Activated CD4-positive, alpha-beta memory T cell treated with anti-CD3 and anti-CD28 coated beads for 36 hours (primary cell): ENCODE results near the gene CRTAC1. TPM values are rescaled to one million over a fixed set of nuclear protein-coding genes. Genes with fewer than 3 reads are reported as not detected.

ENCODE experiments used
- CTCF ChIA-PET: fragments of 350-600 bp; sonication (Branson Sonifier 250); formaldehyde crosslinking; loops from one replicate; lab custom pipeline; 2021; ENCODE audit warnings: antibody characterized with exemption, inconsistent platforms; lab: Charles Lee
- POLR2A ChIA-PET: fragments of 350-600 bp; sonication (Branson Sonifier 250); formaldehyde crosslinking; loops from one replicate; lab custom pipeline; 2021; ENCODE audit warnings: antibody characterized with exemption; lab: Charles Lee
- DNase-seq: peaks from one replicate; pipeline ENCODE4 v3.0.0-alpha.2; 2020
- H3K27ac Mint-ChIP-seq: one replicate; pipeline ENCODE4 v1.8.0; 2021; ENCODE audit warnings: mixed read lengths
- H3K27me3 Mint-ChIP-seq: one replicate; pipeline ENCODE4 v1.8.0; 2021; ENCODE audit warnings: mixed read lengths
- H3K36me3 Mint-ChIP-seq: one replicate; pipeline ENCODE4 v1.8.0; 2021; ENCODE audit warnings: mixed read lengths
- H3K4me1 Mint-ChIP-seq: one replicate; pipeline ENCODE4 v1.8.0; 2021; ENCODE audit warnings: low read depth, mixed read lengths
- H3K4me3 Mint-ChIP-seq: one replicate; pipeline ENCODE4 v1.8.0; 2021; ENCODE audit warnings: mild to moderate bottlenecking, mixed read lengths
- H3K9me3 Mint-ChIP-seq: one replicate; pipeline ENCODE4 v1.8.0; 2021; ENCODE audit warnings: mixed read lengths
- intact Hi-C: fragments of 100-400 bp; cut with micrococcal nuclease; formaldehyde crosslinking; loops from one replicate; pipeline ENCODE4 v1.15.1; 2023
- total RNA-seq, 2 experiments: library from RNA; stranded (reverse); gene quantifications; one replicate each; pipeline ENCODE4 v1.2.3, GENCODE V29; 2021

Gene CRTAC1
- total RNA-seq, 2 experiments from 2014 or later, result not detected

DNA sequence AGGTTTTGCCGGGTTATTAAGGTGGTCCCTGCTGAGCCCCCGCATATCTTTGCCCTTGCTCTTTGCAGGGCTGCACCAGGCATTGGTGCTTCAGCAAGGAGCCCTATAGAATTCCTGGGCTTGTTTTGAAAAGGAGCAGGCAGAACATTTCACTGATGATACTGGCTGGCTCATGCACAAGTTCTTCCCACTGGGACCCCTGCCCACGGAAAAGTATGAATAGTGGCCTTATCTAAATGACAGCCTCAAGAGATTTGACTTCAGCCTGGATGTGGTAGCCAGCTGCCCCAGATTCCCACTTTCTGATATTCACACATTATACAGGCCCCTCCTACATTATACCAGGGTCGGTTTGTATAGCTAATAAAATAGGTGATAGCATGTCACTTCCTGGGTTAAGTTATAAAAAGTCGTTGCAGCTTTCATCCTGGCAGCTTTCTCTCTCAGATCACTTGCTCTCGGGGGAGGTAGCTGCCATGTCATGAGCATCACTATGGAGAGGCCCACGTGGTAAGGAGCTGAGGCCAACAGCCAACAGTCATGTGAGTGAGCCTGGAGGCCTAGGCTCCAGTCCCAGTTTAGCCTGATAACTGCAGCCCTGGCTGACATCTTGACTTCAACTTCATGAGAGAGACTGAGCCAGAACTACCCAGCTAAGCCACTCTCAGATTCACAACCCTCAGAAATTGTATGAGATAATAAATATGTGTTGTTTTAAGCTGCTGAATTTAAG, 16.8 kb upstream of the CRTAC1 start:
- peaks cover 20% of the 10 kb centered on the region for H3K27me3 Mint-ChIP-seq
- intact Hi-C loops, result no loop called here

DNA sequence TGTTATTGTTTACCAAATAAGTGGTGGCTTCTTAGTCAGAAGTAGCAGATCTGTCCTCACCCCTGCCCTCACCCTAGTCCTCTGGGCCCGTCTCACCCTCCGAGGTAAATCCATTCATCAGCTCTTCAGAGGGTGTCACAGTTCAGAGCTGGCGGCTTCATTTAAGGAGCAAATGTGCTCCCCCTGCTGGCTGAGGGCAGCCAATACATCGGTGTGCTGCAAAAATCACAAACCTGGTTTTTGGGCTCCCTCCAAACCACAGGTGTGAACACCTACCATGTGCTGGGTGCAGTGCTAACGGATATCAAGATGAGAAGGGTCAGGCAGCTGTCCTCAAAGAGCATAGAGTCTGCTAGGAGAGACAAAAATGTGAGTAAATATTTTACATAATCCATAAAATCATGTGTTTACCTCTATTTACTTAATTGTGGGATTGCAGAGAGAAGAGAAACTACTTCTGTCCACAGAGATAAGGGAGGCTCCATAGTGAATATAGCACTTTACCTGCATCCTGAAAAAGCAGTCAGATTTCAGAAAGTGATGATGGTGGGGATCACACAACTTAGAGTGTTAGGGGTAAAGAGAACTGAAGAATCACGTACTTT, 15.5 kb upstream of the CRTAC1 start:
- Mint-ChIP-seq H3K4me1 (peaks cover 3% of the 10 kb centered on the region), H3K36me3 (no peaks in the 10 kb centered on the region), H3K9me3 (no peaks in the 10 kb centered on the region), H3K27me3 (peaks cover 23% of the 10 kb centered on the region), H3K27ac (no peak overlapping the region), H3K4me3 (no peak overlapping the region)
- peak; percentile 73 for DNase-seq
- ChIA-PET CTCF (interaction anchor here (0.6 to 9.4 kb wide), 19 partner anchors 10 to 359 kb away, joined by 3 to 229 read pairs (median 4); partner anchors contain the start of genes AVPI1 and R3HCC1L), POLR2A (no interaction called here)
- intact Hi-C loops, result loop anchor here (1.0 kb wide), 1 partner anchor 132 kb away; no protein-coding TSS in a partner anchor

More for the DNA sequence above, 16.8 kb upstream of the CRTAC1 start:
- Mint-ChIP-seq H3K36me3 (no peaks in the 10 kb centered on the region), H3K4me3 (no peak overlapping the region), H3K4me1 (peaks cover 3% of the 10 kb centered on the region), H3K9me3 (no peaks in the 10 kb centered on the region), H3K27ac (no peak overlapping the region)
- POLR2A ChIA-PET, result no interaction called here
- CTCF ChIA-PET, result interaction anchor here (1.2 to 9.4 kb wide), 5 partner anchors 9 to 262 kb away, joined by 3 to 229 read pairs (median 4); no protein-coding TSS in a partner anchor
- no peak for DNase-seq

DNA sequence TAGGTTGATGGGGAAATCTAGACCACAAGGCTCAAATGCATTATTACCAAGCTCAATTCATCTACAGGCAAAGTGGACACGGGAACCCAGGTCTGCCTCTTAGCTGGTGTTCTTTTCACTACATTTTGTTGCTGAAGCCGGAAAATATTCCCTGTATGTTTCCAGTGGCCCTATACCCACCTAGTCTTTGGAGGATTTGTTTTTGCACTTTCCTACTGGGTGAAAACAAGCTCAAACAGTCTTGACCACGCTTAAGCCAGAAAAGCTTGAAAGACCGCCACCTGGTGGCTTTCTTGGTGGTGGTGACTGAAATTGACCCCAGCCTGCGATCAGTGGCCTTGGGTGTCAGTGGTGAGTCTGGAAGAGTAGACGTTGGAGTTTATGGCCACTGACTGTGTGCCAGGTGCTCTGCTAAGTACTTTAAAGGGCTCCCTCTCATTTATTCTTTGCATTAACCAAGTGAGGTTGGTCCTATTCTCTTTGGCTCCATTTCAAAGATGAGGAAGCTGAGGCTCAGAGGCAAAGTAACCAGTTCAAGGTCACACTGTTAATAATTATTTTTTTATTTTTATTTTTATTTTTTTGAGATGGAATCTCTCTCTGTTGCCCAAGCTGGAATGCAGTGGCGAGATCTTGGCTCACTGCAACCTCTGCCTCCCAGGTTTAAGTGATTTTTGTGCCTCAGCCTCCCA, 11.1 kb upstream of the CRTAC1 start:
- DNase-seq, result peak; percentile 59
- peaks cover 3% of the 10 kb centered on the region for H3K4me1 Mint-ChIP-seq
- H3K27me3 Mint-ChIP-seq, result peaks cover 49% of the 10 kb centered on the region
- no peaks in the 10 kb centered on the region for H3K9me3 Mint-ChIP-seq
- POLR2A ChIA-PET, result no interaction called here
- CTCF ChIA-PET, result interaction anchor here (0.6 to 9.4 kb wide), 38 partner anchors 10 to 340 kb away, joined by 3 to 229 read pairs (median 4); no protein-coding TSS in a partner anchor
- intact Hi-C loops, result loop anchor here (1.0 kb wide), 1 partner anchor 127 kb away; no protein-coding TSS in a partner anchor
- H3K27ac Mint-ChIP-seq, result no peak overlapping the region
- no peak overlapping the region for H3K4me3 Mint-ChIP-seq
- H3K36me3 Mint-ChIP-seq, result no peaks in the 10 kb centered on the region

DNA sequence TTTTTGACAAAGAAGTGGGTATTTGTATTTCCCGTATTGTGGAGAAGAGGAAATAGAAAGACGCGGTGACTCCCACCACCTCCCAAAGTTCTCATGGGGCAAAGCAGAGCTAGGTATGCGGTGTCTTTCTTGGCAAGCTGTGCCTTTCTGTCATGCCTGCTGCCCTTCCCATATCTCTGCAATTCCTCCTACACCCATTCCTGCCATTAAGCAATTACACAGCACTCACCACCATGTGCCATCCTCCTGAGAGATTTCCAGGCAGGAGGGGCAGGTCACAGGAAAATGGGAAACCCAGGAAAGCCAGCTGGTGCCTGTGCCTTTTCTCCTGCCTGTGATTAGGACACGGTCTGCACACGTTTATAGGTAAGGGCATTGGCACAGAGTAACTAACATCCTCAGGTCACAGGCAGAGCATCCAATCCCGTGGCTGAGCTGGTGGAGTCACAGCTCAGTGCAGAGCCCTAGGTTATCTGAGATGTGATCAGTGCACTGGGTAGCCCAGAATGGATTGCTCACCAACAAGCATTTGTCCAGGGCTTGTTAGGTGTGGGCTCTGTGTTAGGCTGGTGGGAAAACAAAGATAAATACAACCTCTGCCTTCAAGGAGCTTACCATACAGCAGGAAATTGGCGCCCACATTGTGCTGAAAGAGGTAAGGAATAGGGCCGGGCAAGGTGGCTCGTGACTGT, 9.4 kb upstream of the CRTAC1 start:
- DNase-seq, result no peak
- no peaks in the 10 kb centered on the region for H3K36me3 Mint-ChIP-seq
- intact Hi-C loops, result no loop called here
- no peaks in the 10 kb centered on the region for H3K4me1 Mint-ChIP-seq
- H3K27me3 Mint-ChIP-seq, result peaks cover 57% of the 10 kb centered on the region
- no peaks in the 10 kb centered on the region for H3K9me3 Mint-ChIP-seq
- POLR2A ChIA-PET, result no interaction called here
- H3K27ac Mint-ChIP-seq, result no peak overlapping the region
- no peak overlapping the region for H3K4me3 Mint-ChIP-seq
- CTCF ChIA-PET, result interaction anchor here (1.4 to 9.4 kb wide), 7 partner anchors 11 to 277 kb away, joined by 3 to 229 read pairs (median 28); no protein-coding TSS in a partner anchor

DNA sequence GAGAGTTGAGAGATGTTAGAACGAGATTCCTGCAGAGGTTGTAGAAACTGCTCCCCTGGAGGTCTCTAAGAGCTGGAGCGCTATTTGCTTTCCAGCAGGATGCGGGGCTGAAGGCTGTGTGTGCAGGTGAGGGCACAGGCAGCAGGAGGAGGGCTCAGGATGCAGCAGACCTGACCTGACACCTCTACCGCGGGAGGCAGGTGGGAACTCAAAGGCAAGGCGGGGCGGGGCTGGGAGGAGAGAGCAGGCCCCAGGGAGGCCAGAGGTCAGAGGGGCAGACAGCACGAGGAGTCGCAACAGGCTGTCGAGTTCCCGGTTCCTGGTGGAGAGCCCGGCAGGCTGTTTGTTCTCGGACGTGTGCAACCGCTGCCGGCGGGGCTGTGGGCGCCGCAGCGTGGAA, 7.9 kb upstream of the CRTAC1 start:
- H3K27me3 Mint-ChIP-seq, result peaks cover 62% of the 10 kb centered on the region
- H3K9me3 Mint-ChIP-seq, result no peaks in the 10 kb centered on the region
- ChIA-PET CTCF (interaction anchor here (0.6 to 1.0 kb wide), 2 partner anchors 96 to 124 kb away, joined by 3 to 4 read pairs; no protein-coding TSS in a partner anchor), POLR2A (no interaction called here)
- H3K27ac Mint-ChIP-seq, result no peak overlapping the region
- no peaks in the 10 kb centered on the region for H3K4me1 Mint-ChIP-seq
- H3K4me3 Mint-ChIP-seq, result no peak overlapping the region
- intact Hi-C loops, result no loop called here
- no peaks in the 10 kb centered on the region for H3K36me3 Mint-ChIP-seq
- DNase-seq, result no peak

DNA sequence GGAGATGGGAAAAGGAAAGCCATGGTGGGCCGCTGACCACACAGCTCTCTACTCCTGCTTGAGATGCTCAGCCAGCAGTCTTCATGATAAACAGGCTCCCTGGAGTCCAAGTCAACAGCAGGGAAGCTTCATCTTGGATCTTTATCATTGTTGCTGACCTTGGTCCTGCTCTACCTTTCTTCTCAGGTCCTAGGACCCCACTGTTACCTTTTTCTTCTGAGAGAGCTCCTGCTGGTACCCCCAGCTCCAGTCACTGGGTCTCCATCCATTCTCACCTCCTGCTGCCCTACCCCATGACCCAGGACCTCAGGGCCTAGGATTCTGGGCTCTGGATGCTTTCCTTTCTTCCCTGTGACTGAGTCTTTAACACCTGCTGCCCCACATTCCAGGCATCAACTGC, 5.2 kb upstream of the CRTAC1 start:
- ChIA-PET CTCF (interaction anchor here (1.1 to 3.7 kb wide), 4 partner anchors 8 to 121 kb away, joined by 4 to 21 read pairs (median 12); no protein-coding TSS in a partner anchor), POLR2A (no interaction called here)
- Mint-ChIP-seq H3K27me3 (peaks cover 68% of the 10 kb centered on the region), H3K27ac (no peak overlapping the region), H3K4me3 (no peak overlapping the region), H3K9me3 (no peaks in the 10 kb centered on the region), H3K36me3 (no peaks in the 10 kb centered on the region), H3K4me1 (no peaks in the 10 kb centered on the region)
- intact Hi-C loops, result no loop called here
- no peak for DNase-seq

DNA sequence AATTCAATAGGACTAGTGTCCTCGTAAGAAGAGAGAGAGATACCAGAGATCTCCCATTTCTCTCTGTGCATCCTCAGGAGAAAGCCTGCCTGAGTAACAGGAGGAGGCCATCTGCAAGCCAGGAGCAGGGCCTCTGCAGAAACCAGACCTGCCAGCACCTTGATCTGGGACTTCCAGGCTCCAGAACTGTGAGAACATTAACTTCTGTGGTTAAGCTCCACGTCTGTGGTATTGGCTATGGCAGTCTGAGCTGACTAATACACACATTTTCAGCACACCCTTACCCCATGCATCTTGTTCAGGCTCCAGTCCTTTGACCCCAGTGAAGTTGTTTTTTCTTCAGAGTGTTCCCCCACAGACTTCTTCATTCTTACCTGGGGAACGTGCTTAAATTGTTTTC, 3.1 kb upstream of the CRTAC1 start:
- Mint-ChIP-seq H3K36me3 (no peaks in the 10 kb centered on the region), H3K4me1 (peaks cover 4% of the 10 kb centered on the region), H3K27ac (no peak overlapping the region), H3K4me3 (no peak overlapping the region), H3K9me3 (no peaks in the 10 kb centered on the region), H3K27me3 (peaks cover 68% of the 10 kb centered on the region)
- intact Hi-C loops, result no loop called here
- no peak for DNase-seq
- CTCF ChIA-PET, result interaction anchor here (1.4 kb wide), 1 partner anchor 241 kb away, joined by 3 read pairs; no protein-coding TSS in a partner anchor
- POLR2A ChIA-PET, result no interaction called here

DNA sequence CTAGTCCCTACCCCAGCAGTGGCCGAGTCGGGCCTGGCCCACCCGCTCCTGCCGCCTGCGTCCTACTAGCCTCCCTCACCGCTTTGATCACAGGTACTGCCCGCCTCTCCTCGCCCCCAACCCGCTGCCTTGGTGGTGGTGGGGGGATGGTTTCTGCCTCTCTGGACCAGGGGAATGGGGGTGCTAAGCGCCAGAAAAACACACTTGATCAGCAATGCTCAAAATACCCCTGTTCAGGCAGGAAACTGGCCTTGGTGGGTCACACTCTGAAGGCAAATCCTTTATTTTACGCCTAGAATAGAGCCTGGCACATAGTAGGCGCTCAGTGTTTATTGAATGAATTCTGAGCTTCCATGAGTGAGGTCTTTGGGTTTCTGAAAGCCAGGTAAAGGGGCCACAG, 1.0 kb upstream of the CRTAC1 start:
- POLR2A ChIA-PET, result no interaction called here
- H3K4me3 Mint-ChIP-seq, result no peak overlapping the region
- H3K27ac Mint-ChIP-seq, result no peak overlapping the region
- H3K36me3 Mint-ChIP-seq, result no peaks in the 10 kb centered on the region
- CTCF ChIA-PET, result interaction anchor here (0.6 to 1.4 kb wide), 2 partner anchors 10 to 116 kb away, joined by 3 to 7 read pairs; no protein-coding TSS in a partner anchor
- peaks cover 4% of the 10 kb centered on the region for H3K4me1 Mint-ChIP-seq
- H3K9me3 Mint-ChIP-seq, result no peaks in the 10 kb centered on the region
- peaks cover 71% of the 10 kb centered on the region for H3K27me3 Mint-ChIP-seq
- intact Hi-C loops, result no loop called here
- no peak for DNase-seq

DNA sequence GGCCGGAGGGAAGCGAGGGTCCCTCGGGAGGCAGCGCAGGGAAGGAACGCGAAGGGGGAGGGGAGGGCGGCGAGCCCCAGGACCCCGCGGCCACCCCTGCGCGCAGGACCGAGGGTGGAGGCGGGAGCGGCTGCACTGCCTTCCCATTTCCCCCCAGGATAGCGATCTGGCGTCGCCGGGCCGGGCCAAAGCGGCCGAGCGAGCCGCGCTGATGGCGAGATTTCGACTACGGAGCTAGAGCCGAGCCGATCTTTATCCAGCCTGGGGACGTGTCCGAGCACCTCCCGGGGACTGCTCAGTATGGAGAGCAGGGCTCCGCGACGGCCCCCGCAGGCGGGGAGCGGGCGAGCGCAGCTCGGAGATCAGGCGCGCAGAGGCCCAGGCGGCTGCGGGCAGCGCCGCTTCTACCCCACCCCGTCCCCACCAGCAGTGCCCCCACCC, 590 bp upstream of the CRTAC1 start:
- Mint-ChIP-seq H3K9me3 (no peaks in the 10 kb centered on the region), H3K36me3 (no peaks in the 10 kb centered on the region), H3K27me3 (peaks cover 69% of the 10 kb centered on the region), H3K4me3 (no peak overlapping the region), H3K27ac (no peak overlapping the region), H3K4me1 (peaks cover 4% of the 10 kb centered on the region)
- intact Hi-C loops, result no loop called here
- ChIA-PET CTCF (interaction anchor here (1.4 kb wide), 1 partner anchor 11 kb away, joined by 7 read pairs; no protein-coding TSS in a partner anchor), POLR2A (no interaction called here)
- DNase-seq, result no peak

DNA sequence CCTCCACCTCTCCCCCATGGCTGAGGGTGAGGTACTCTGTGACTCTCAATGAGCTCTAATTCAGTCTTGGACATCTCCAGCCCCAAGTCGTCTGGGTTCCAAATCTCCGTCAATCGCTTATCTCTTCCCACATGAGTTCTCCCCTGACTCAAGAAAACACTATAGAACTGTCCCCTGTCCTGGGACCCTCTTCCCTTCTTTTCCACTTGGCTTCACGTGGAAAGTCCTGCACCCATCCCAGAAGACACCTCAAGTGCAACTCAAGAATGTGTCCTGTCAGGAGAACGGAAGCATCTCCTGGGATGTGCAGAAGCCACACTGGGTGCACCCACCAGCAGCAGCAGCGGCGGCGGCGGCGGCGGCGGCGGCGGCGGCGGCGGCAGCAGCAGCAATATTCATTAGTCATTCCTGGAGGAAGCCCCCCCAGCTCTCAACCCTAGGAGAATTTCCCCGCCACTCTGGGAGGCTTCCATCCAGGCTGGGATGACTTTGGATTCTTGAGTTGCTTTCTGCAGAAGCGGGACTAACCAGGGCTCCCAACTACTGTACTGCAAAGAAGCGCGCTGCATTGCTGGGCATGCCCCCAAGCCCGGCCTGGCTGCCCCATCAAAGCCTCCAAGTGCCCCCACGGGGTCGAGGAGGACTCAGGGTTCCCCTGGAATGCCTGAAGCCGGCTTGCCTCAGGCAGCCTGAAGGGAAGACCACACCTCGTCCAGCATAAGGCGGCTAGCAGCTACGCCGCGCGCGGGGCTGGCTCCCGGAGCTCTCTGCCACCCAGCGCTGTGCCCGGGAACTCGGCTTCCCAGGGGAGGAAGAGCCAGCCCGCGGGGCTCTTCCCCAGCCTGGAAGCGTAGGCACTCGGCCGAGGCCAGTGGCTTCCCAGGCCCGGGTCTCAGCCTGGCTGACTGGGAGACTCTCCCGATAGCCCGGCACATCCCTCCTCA, 1.0 kb downstream of the CRTAC1 start:
- H3K27me3 Mint-ChIP-seq, result peaks cover 55% of the 10 kb centered on the region
- H3K4me3 Mint-ChIP-seq, result no peak overlapping the region
- POLR2A ChIA-PET, result no interaction called here

More for the DNA sequence above, 1.0 kb downstream of the CRTAC1 start:
- Mint-ChIP-seq H3K27ac (no peak overlapping the region), H3K4me1 (peaks cover 4% of the 10 kb centered on the region), H3K9me3 (no peaks in the 10 kb centered on the region), H3K36me3 (no peaks in the 10 kb centered on the region)
- CTCF ChIA-PET, result interaction anchor here (0.8 to 3.1 kb wide), 10 partner anchors 7 to 113 kb away, joined by 3 to 42 read pairs (median 6); no protein-coding TSS in a partner anchor
- intact Hi-C loops, result loop anchor here (5.0 to 10.0 kb wide), 2 partner anchors 117 to 235 kb away; no protein-coding TSS in a partner anchor
- DNase-seq, result no peak
